GM12878 (cell line): ENCODE results near the gene PHC2. TPM values are rescaled to one million over a fixed set of nuclear protein-coding genes. Genes with fewer than 3 reads are reported as not detected.

Experiments
- ATAC-seq: fragments of 200-7000 bp; cut with Tn5 transposase; 3 replicates; pipeline ENCODE4 v1.9.1; 2020; ENCODE audit warnings: mild to moderate bottlenecking, moderate library complexity
- BruUV-seq: library from RNA; stranded (reverse); fragments of 400-500 nt; replicated peaks from 2 replicates; lab custom pipeline; 2021; lab: Mats Ljungman, UMichigan
- CTCF ChIA-PET: fragments of 300-600 bp; sonication (Branson Sonifier 250); formaldehyde crosslinking; extraction: SDS; loops from one replicate; lab custom pipeline; 2021; ENCODE audit warnings: inconsistent platforms; lab: Yijun Ruan, JAX
- POLR2A ChIA-PET: fragments of 350-600 bp; formaldehyde crosslinking; extraction: SDS; loops from one replicate; lab custom pipeline; 2021; ENCODE audit warnings: inconsistent platforms; lab: Charles Lee
- RAD21 ChIA-PET: fragments of 300-600 bp; sonication (Branson Sonifier 250); formaldehyde crosslinking; loops from one replicate; lab custom pipeline; 2023; ENCODE audit warnings: antibody characterized with exemption; ENCODE audit not compliant: unreplicated experiment; lab: Charles Lee
- SMC1A ChIA-PET: fragments of 300-600 bp; sonication (Branson Sonifier 250); formaldehyde crosslinking; loops from one replicate; lab custom pipeline; 2023; ENCODE audit not compliant: unreplicated experiment, uncharacterized antibody; lab: Charles Lee
- DNase-seq: peaks from one replicate; pipeline ENCODE4 v3.0.0-alpha.2; 2011; ENCODE audit warnings: low read depth, low spot score
- FAIRE-seq: peaks from 3 replicates; lab custom pipeline; 2011; peaks lifted over from hg19 to GRCh38; lab: Jason Lieb, UNC
- H2AFZ ChIP-seq: 2 replicates; pipeline ENCODE4 v1.6.0; 2011; ENCODE audit warnings: low read depth, low read length, control low read depth; ENCODE audit not compliant: control insufficient read depth
- H3K27ac ChIP-seq: 2 replicates; pipeline ENCODE4 v1.5.1; 2011; ENCODE audit warnings: control low read depth; ENCODE audit not compliant: control insufficient read depth, insufficient read depth
- H3K27me3 ChIP-seq, 2 experiments: replicated peaks in 1 of 2; 2 replicates each; pipeline versions ENCODE4 v1.6.0 to v1.6.1; 2011; ENCODE audit warnings: low read length in 1 of 2; ENCODE audit not compliant: control insufficient read depth in 2 of 2, insufficient read depth in 2 of 2
- H3K36me3 ChIP-seq, 2 experiments: 2 replicates each; pipeline ENCODE4 v1.5.1; 2011; ENCODE audit warnings: low read length in 1 of 2; ENCODE audit not compliant: control insufficient read depth in 2 of 2, insufficient read depth in 2 of 2
- H3K4me1 ChIP-seq: 2 replicates; pipeline ENCODE4 v1.6.1; 2011; ENCODE audit warnings: mild to moderate bottlenecking, low read length, moderate library complexity, mixed read lengths; ENCODE audit not compliant: control insufficient read depth, insufficient read depth
- H3K4me2 ChIP-seq: 2 replicates; pipeline ENCODE4 v1.6.0; 2011; ENCODE audit warnings: control low read depth; ENCODE audit not compliant: control insufficient read depth, insufficient read depth
- H3K4me3 ChIP-seq: fragments of 200-600 bp; sonication (generic); 2 replicates; pipeline ENCODE4 v1.5.1; 2016
- H3K79me2 ChIP-seq: 2 replicates; pipeline ENCODE4 v1.6.0; 2011; ENCODE audit warnings: low read length; ENCODE audit not compliant: control insufficient read depth, insufficient read depth
- H3K9ac ChIP-seq: 2 replicates; pipeline ENCODE4 v1.8.0; 2011; ENCODE audit warnings: low read length, control low read depth, mixed read lengths; ENCODE audit not compliant: control insufficient read depth, insufficient read depth
- H3K9me3 ChIP-seq: replicated peaks from 3 replicates; pipeline ENCODE4 v1.5.1; 2011; ENCODE audit warnings: mild to moderate bottlenecking, low read length; ENCODE audit not compliant: control insufficient read depth, insufficient read depth
- H4K20me1 ChIP-seq: 2 replicates; pipeline ENCODE4 v1.6.0; 2011; ENCODE audit not compliant: control insufficient read depth, insufficient read depth
- BMI1 ChIP-seq: fragments of 450-650 bp; IDR thresholded peaks from 2 replicates; pipeline ENCODE4 v1.6.1; 2016; ENCODE audit warnings: mild to moderate bottlenecking, moderate library complexity, borderline replicate concordance
- CHD2 ChIP-seq: IDR thresholded peaks from 2 replicates; pipeline ENCODE4 v1.6.1; 2011; ENCODE audit warnings: low read depth, low read length, improper control_type of control experiment, borderline replicate concordance
- E4F1 ChIP-seq: fragments of 450-650 bp; IDR thresholded peaks from 2 replicates; pipeline ENCODE4 v1.6.1; 2018; ENCODE audit warnings: borderline replicate concordance, mild to moderate bottlenecking; ENCODE audit not compliant: partially characterized antibody
- EED ChIP-seq: sonication (generic); IDR thresholded peaks from 2 replicates; pipeline ENCODE4 v1.6.1; 2016; ENCODE audit warnings: antibody characterized with exemption, low read depth
- NKRF ChIP-seq: fragments of 450-650 bp; conservative IDR thresholded peaks from 2 replicates; pipeline ENCODE4 v1.6.1; 2017; ENCODE audit warnings: mild to moderate bottlenecking, moderate library complexity
- RAD51 ChIP-seq: fragments of 450-650 bp; IDR thresholded peaks from 2 replicates; pipeline ENCODE4 v1.6.1; 2016; ENCODE audit warnings: moderate library complexity, mild to moderate bottlenecking, inconsistent platforms
- SMAD5 ChIP-seq: IDR thresholded peaks from 2 replicates; pipeline ENCODE4 v1.6.1; 2016; ENCODE audit warnings: antibody characterized with exemption, low read depth
- SMC3 ChIP-seq: IDR thresholded peaks from 2 replicates; pipeline ENCODE4 v1.6.1; 2011; ENCODE audit warnings: low read length, improper control_type of control experiment, borderline replicate concordance
- SP1 ChIP-seq: IDR thresholded peaks from one replicate; pipeline ENCODE4 v1.6.1; 2011; ENCODE audit warnings: low read depth, low read length
- TCF3 ChIP-seq: IDR thresholded peaks from 2 replicates; pipeline ENCODE4 v1.6.1; 2012; ENCODE audit warnings: low read depth, mild to moderate bottlenecking, low read length, borderline replicate concordance; ENCODE audit not compliant: insufficient read depth
- WGBS: methylation state at CpG from one replicate; pipeline ENCODE4 v1.1.6; 2016; ENCODE audit warnings: low lambda C conversion rate; ENCODE audit not compliant: insufficient replicate concordance, insufficient coverage; ENCODE audit errors: missing lambda C conversion rate; 5-methylcytosine and 5-hydroxymethylcytosine counted together
- in situ Hi-C: fragments of 300-500 bp; cut with MboI; formaldehyde crosslinking; loops from 9 replicates; pipeline ENCODE4 v1.14.3; 2018; ENCODE audit warnings: mixed read lengths
- intact Hi-C: fragments of 100-400 bp; cut with micrococcal nuclease; formaldehyde crosslinking; loops from one replicate; pipeline ENCODE4 v1.14.2; 2022; ENCODE audit not compliant: unreplicated experiment
- polyA plus RNA-seq, 11 experiments: library from polyadenylated mRNA; depleted of rRNA in 4 of 11; unstranded in 6 of 11; stranded (reverse) in 5 of 11; fragments of >200 nt; fragmentation: Nextera tagmentation in 4 of 11; fragmentation: Illumina TruSeq in 1 of 11; extraction: Ambion mirVana in 4 of 11; extraction: Trizol in 1 of 11; gene quantifications; 1 replicate in 1 of 11; 2 replicates in 10 of 11; pipeline versions ENCODE4 v1.2.1 to v1.2.3, GENCODE V29; 2011 to 2016; ENCODE audit warnings: inconsistent platforms in 2 of 11, missing spikeins in 2 of 11, low read depth in 1 of 11
- total RNA-seq, 4 experiments: library from RNA; depleted of rRNA in 3 of 4; stranded (reverse); fragments of >200 nt in 3 of 4; fragmentation: Illumina TruSeq in 1 of 4; extraction: Trizol in 1 of 4; gene quantifications; 2 replicates each; pipeline versions ENCODE4 v1.2.1 to v1.2.3, GENCODE V29; 2013 to 2021
- TF ChIP-seq, protein P1 (sequence below): fragments of 450-650 bp; IDR thresholded peaks from 2 replicates; pipeline ENCODE4 v1.6.1; 2017; ENCODE audit warnings: mild to moderate bottlenecking
- TF ChIP-seq, protein P2 (sequence below): IDR thresholded peaks from 2 replicates; pipeline ENCODE4 v1.6.1; 2011; ENCODE audit warnings: mild to moderate bottlenecking, low read depth, low read length, moderate library complexity; ENCODE audit not compliant: insufficient replicate concordance
- TF ChIP-seq, protein P3 (sequence below): fragments of 450-650 bp; IDR thresholded peaks from 2 replicates; pipeline ENCODE4 v1.6.1; 2018; ENCODE audit warnings: mild to moderate bottlenecking, low read depth, moderate library complexity; ENCODE audit not compliant: partially characterized antibody

The PHC2 gene
- total and polyA plus RNA-seq, 10 of the 15 experiments (the other 5 are each of a cell fraction or from before 2014, with no cell fraction given) = 2.0 to 35.9 (median 16.4) TPM

DNA sequence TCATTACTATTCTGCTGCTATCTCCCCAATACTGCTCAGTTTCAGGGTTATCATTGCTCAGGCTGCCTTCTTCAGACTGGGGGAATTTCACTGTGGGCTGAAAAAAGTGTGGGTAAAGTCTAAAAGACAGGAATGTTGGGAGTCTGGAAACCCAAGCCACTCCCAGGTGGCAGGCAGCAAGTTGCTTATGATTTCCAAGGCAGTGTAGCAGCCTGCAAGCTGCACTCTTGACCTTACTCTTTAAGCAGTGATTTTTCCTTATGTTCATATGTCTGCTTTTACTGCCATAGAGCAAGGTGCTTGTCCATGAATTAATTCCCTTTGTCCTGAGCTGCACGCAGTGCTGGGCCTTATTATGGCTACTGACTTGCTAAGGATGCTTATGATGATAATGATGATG lies 53.1 kb downstream of the PHC2 start:
- no peaks in the 10 kb centered on the region for H3K9me3 ChIP-seq
- no peak overlapping the region for H3K4me2 ChIP-seq
- no peak overlapping the region for H3K4me3 ChIP-seq
- no peaks in the 10 kb centered on the region for H4K20me1 ChIP-seq
- no peaks in the 10 kb centered on the region for H3K79me2 ChIP-seq
- FAIRE-seq (no peak), ATAC-seq (no peak), DNase-seq (no peak)
- H3K9ac ChIP-seq = no peak overlapping the region
- no TSS peak for BruUV-seq
- H2AFZ ChIP-seq = no peak overlapping the region
- SMC1A ChIA-PET = no interaction called here
- POLR2A ChIA-PET = no interaction called here
- no peaks in the 10 kb centered on the region for H3K27me3 ChIP-seq
- 0% methylated on average over 1 of the region's 1 CpG for WGBS
- CTCF ChIA-PET = no interaction called here
- no peak overlapping the region for H3K27ac ChIP-seq
- peaks cover 9% of the 10 kb centered on the region for H3K4me1 ChIP-seq
- intact Hi-C loops = loop anchor here (5.0 kb wide), 1 partner anchor 235 kb away; no protein-coding TSS in a partner anchor
- RAD21 ChIA-PET = no interaction called here
- in situ Hi-C loops = no loop called here
- no peaks in the 10 kb centered on the region for H3K36me3 ChIP-seq
- no peak for TF ChIP-seq EED
- no peak for TF ChIP-seq CHD2
- TF ChIP-seq, protein P1, sequence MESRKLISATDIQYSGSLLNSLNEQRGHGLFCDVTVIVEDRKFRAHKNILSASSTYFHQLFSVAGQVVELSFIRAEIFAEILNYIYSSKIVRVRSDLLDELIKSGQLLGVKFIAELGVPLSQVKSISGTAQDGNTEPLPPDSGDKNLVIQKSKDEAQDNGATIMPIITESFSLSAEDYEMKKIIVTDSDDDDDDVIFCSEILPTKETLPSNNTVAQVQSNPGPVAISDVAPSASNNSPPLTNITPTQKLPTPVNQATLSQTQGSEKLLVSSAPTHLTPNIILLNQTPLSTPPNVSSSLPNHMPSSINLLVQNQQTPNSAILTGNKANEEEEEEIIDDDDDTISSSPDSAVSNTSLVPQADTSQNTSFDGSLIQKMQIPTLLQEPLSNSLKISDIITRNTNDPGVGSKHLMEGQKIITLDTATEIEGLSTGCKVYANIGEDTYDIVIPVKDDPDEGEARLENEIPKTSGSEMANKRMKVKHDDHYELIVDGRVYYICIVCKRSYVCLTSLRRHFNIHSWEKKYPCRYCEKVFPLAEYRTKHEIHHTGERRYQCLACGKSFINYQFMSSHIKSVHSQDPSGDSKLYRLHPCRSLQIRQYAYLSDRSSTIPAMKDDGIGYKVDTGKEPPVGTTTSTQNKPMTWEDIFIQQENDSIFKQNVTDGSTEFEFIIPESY = no peak
- no peak for TF ChIP-seq RAD51
- no peak for TF ChIP-seq BMI1
- no peak for TF ChIP-seq SP1
- TF ChIP-seq NKRF = no peak
- no peak for TF ChIP-seq SMC3
- TF ChIP-seq, protein P2, sequence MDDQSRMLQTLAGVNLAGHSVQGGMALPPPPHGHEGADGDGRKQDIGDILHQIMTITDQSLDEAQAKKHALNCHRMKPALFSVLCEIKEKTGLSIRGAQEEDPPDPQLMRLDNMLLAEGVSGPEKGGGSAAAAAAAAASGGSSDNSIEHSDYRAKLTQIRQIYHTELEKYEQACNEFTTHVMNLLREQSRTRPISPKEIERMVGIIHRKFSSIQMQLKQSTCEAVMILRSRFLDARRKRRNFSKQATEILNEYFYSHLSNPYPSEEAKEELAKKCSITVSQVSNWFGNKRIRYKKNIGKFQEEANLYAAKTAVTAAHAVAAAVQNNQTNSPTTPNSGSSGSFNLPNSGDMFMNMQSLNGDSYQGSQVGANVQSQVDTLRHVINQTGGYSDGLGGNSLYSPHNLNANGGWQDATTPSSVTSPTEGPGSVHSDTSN = no peak
- no peak for TF ChIP-seq SMAD5
- no peak for TF ChIP-seq TCF3
- TF ChIP-seq, protein P3, sequence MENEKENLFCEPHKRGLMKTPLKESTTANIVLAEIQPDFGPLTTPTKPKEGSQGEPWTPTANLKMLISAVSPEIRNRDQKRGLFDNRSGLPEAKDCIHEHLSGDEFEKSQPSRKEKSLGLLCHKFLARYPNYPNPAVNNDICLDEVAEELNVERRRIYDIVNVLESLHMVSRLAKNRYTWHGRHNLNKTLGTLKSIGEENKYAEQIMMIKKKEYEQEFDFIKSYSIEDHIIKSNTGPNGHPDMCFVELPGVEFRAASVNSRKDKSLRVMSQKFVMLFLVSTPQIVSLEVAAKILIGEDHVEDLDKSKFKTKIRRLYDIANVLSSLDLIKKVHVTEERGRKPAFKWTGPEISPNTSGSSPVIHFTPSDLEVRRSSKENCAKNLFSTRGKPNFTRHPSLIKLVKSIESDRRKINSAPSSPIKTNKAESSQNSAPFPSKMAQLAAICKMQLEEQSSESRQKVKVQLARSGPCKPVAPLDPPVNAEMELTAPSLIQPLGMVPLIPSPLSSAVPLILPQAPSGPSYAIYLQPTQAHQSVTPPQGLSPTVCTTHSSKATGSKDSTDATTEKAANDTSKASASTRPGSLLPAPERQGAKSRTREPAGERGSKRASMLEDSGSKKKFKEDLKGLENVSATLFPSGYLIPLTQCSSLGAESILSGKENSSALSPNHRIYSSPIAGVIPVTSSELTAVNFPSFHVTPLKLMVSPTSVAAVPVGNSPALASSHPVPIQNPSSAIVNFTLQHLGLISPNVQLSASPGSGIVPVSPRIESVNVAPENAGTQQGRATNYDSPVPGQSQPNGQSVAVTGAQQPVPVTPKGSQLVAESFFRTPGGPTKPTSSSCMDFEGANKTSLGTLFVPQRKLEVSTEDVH = no peak
- TF ChIP-seq E4F1 = no peak
